HepG2 (cell line): ENCODE data around the gene CCDC142. TPM values are rescaled to one million over a fixed set of nuclear protein-coding genes. Genes with fewer than 3 reads are reported as not detected.

ENCODE experiments used
- FOSL1 ChIP-seq: sonication (generic); formaldehyde crosslinking; IDR thresholded peaks from 2 replicates; pipeline ENCODE4 v1.9.0; 2021; ENCODE audit warnings: missing genetic modification reagents, borderline replicate concordance
- HINFP ChIP-seq: sonication (generic); formaldehyde crosslinking; IDR thresholded peaks from 2 replicates; pipeline ENCODE4 v1.4.0; 2020; ENCODE audit warnings: low read depth, mild to moderate bottlenecking, missing genetic modification reagents
- HNRNPUL1 ChIP-seq: fragments of 200-400 bp; formaldehyde crosslinking; IDR thresholded peaks from 2 replicates; pipeline ENCODE4 v1.6.1; 2017; ENCODE audit warnings: low read depth, mild to moderate bottlenecking, low read length, moderate library complexity
- MEF2D ChIP-seq: sonication (generic); formaldehyde crosslinking; IDR thresholded peaks from 2 replicates; pipeline ENCODE4 v1.5.1; 2020; ENCODE audit warnings: mild to moderate bottlenecking, missing genetic modification reagents
- NAIF1 ChIP-seq: sonication (generic); formaldehyde crosslinking; IDR thresholded peaks from 2 replicates; pipeline ENCODE4 v1.5.0; 2020; ENCODE audit warnings: mild to moderate bottlenecking, missing genetic modification reagents, borderline replicate concordance
- NFE2L2 ChIP-seq: fragments of 150-350 bp; IDR thresholded peaks from 2 replicates; pipeline ENCODE4 v1.6.1; 2014; ENCODE audit warnings: low read length
- NFKBIZ ChIP-seq: IDR thresholded peaks from 2 replicates; pipeline ENCODE4 v1.6.1; 2018; ENCODE audit warnings: missing genetic modification reagents, missing compliant biosample characterization
- ONECUT2 ChIP-seq: sonication (generic); formaldehyde crosslinking; IDR thresholded peaks from 2 replicates; pipeline ENCODE4 v1.4.0; 2020; ENCODE audit warnings: missing genetic modification reagents
- PAXIP1 ChIP-seq: sonication (generic); formaldehyde crosslinking; conservative IDR thresholded peaks from 2 replicates; pipeline ENCODE4 v1.4.0; 2020; ENCODE audit warnings: mild to moderate bottlenecking, missing genetic modification reagents, moderate library complexity
- PHF8 ChIP-seq: sonication (generic); formaldehyde crosslinking; IDR thresholded peaks from 2 replicates; pipeline ENCODE4 v1.5.0; 2020; ENCODE audit warnings: missing genetic modification reagents
- TAF15 ChIP-seq: fragments of 200-400 bp; formaldehyde crosslinking; IDR thresholded peaks from one replicate; pipeline ENCODE4 v1.6.1; 2018; ENCODE audit warnings: mild to moderate bottlenecking, low read depth, low read length; ENCODE audit not compliant: poor library complexity, severe bottlenecking
- TFDP2 ChIP-seq: sonication (generic); formaldehyde crosslinking; IDR thresholded peaks from 2 replicates; pipeline ENCODE4 v1.4.0; 2020; ENCODE audit warnings: missing genetic modification reagents
- XRCC5 ChIP-seq: fragments of 200-400 bp; formaldehyde crosslinking; optimal IDR thresholded peaks from 2 replicates; pipeline ENCODE3; 2017; ENCODE audit warnings: mild to moderate bottlenecking, low read length
- ZBTB14 ChIP-seq: sonication (generic); formaldehyde crosslinking; IDR thresholded peaks from 2 replicates; pipeline ENCODE4 v1.4.0; 2020; ENCODE audit warnings: missing genetic modification reagents
- ZC3H4 ChIP-seq: sonication (generic); formaldehyde crosslinking; IDR thresholded peaks from 2 replicates; pipeline ENCODE4 v1.4.0; 2020; ENCODE audit warnings: missing genetic modification reagents, borderline replicate concordance
- ZNF10 ChIP-seq: sonication (generic); formaldehyde crosslinking; IDR thresholded peaks from 2 replicates; pipeline ENCODE4 v1.4.0; 2020; ENCODE audit warnings: mild to moderate bottlenecking, low read depth, missing genetic modification reagents, borderline replicate concordance
- ZNF225 ChIP-seq: sonication (generic); formaldehyde crosslinking; IDR thresholded peaks from 2 replicates; pipeline ENCODE4 v1.4.0; 2020; ENCODE audit warnings: mild to moderate bottlenecking, missing genetic modification reagents
- ZNF552 ChIP-seq: sonication (generic); formaldehyde crosslinking; IDR thresholded peaks from 2 replicates; pipeline ENCODE4 v1.9.0; 2022; ENCODE audit warnings: missing genetic modification reagents, mild to moderate bottlenecking, borderline replicate concordance
- ZNF605 ChIP-seq: sonication (generic); formaldehyde crosslinking; IDR thresholded peaks from 2 replicates; pipeline ENCODE4 v1.8.0; 2022; ENCODE audit warnings: mild to moderate bottlenecking, missing genetic modification reagents
- ZNF816 ChIP-seq: sonication (generic); formaldehyde crosslinking; IDR thresholded peaks from 2 replicates; pipeline ENCODE4 v1.8.0; 2022; ENCODE audit warnings: missing genetic modification reagents, mild to moderate bottlenecking, borderline replicate concordance
- polyA plus RNA-seq, 8 experiments: library from polyadenylated mRNA; depleted of rRNA in 3 of 8; stranded (reverse) in 7 of 8; unstranded in 1 of 8; fragments of >200 nt; fragmentation: Illumina TruSeq in 4 of 8; extraction: Trizol in 4 of 8; gene quantifications; 2 replicates each; pipeline versions ENCODE4 v1.2.1 to v1.2.3, GENCODE V29; 2011 to 2016; ENCODE audit warnings: low read depth in 4 of 8, missing spikeins in 1 of 8, mixed read lengths in 1 of 8; ENCODE audit not compliant: insufficient read depth in 1 of 8
- total RNA-seq, 5 experiments: library from RNA; depleted of rRNA; stranded (reverse); fragments of >200 nt; fragmentation: Illumina TruSeq; extraction: Trizol; gene quantifications; 2 replicates each; pipeline ENCODE4 v1.2.3, GENCODE V29; 2016; ENCODE audit warnings: low read depth in 1 of 5

CCDC142 gene
- total and polyA plus RNA-seq, 2 of the 13 experiments (the other 11 are each of a cell fraction or from before 2014, with no cell fraction given): 14.7 to 30.4 TPM

- TF ChIP-seq TFDP2 (CRISPR knock-in tag): peak; percentile 87
- peak; percentile 38; the same call in 1 of the 2 replicates for TF ChIP-seq MEF2D (CRISPR knock-in tag)
- no peak for TF ChIP-seq NFKBIZ (CRISPR knock-in tag)
- TF ChIP-seq TAF15: peak; percentile 86
- peak; percentile 13 for TF ChIP-seq PAXIP1 (CRISPR knock-in tag)
- peak; percentile 65 for TF ChIP-seq ZBTB14 (CRISPR knock-in tag)
- 0 out of 2 replicates have a peak, but pooled peaks have one; percentile 54 for TF ChIP-seq ONECUT2 (CRISPR knock-in tag)
- TF ChIP-seq PHF8 (CRISPR knock-in tag): no peak; the same call in 1 of the 2 replicates
- TF ChIP-seq ZC3H4 (CRISPR knock-in tag): no peak
- no peak; the same call in 1 of the 2 replicates for TF ChIP-seq NAIF1 (CRISPR knock-in tag)
- TF ChIP-seq ZNF225: peak; percentile 87; the same call in 1 of the 2 replicates
- TF ChIP-seq HNRNPUL1: no peak
- no peak for TF ChIP-seq ZNF552 (CRISPR knock-in tag)
- no peak for TF ChIP-seq ZNF10 (CRISPR knock-in tag)
- TF ChIP-seq FOSL1: 0 out of 2 replicates have a peak, but pooled peaks have one; percentile 8
- no peak for TF ChIP-seq ZNF816
- no peak for TF ChIP-seq HINFP (CRISPR knock-in tag)
- TF ChIP-seq ZNF605: no peak
- no peak for TF ChIP-seq NFE2L2
- TF ChIP-seq XRCC5: no peak
Observed at GRCh38 chr2:74481961-74482800, 617 bp downstream of the CCDC142 start (continued).
